H1 (cell line): ENCODE measurements around the gene DISC1. TPM values are rescaled to one million over a fixed set of nuclear protein-coding genes. Genes with fewer than 3 reads are reported as not detected.

Experiments
- BACH1 ChIP-seq: IDR thresholded peaks from 2 replicates; pipeline ENCODE4 v1.6.1; 2012; ENCODE audit warnings: low read length, improper control_type of control experiment
- CHD7 ChIP-seq: fragments of 300-600 bp; sonication (generic); IDR thresholded peaks from 2 replicates; pipeline ENCODE4 v1.7.1; 2012; ENCODE audit warnings: low read length, moderate library complexity, mild to moderate bottlenecking, inconsistent platforms; ENCODE audit not compliant: insufficient replicate concordance
- GTF2F1 ChIP-seq: IDR thresholded peaks from 2 replicates; pipeline ENCODE4 v1.6.1; 2012; ENCODE audit warnings: low read depth, low read length, improper control_type of control experiment, borderline replicate concordance
- HDAC2 ChIP-seq, 2 experiments: fragments of 300-600 bp in 1 of 2; sonication (generic) in 1 of 2; IDR thresholded peaks; 2 replicates each; pipeline ENCODE4 v1.6.1; 2011 to 2012; ENCODE audit warnings: low read depth in 2 of 2, low read length in 2 of 2, mild to moderate bottlenecking in 2 of 2, moderate library complexity in 2 of 2, borderline replicate concordance in 1 of 2, inconsistent platforms in 1 of 2
- JUND ChIP-seq: IDR thresholded peaks from 2 replicates; pipeline ENCODE4 v1.6.1; 2011; ENCODE audit warnings: mild to moderate bottlenecking, improper control_type of control experiment, low read length
- MAFK ChIP-seq: IDR thresholded peaks from 2 replicates; pipeline ENCODE4 v1.6.1; 2012; ENCODE audit warnings: low read depth, mild to moderate bottlenecking, improper control_type of control experiment, low read length
- PHF8 ChIP-seq: fragments of 200-600 bp; sonication (generic); conservative IDR thresholded peaks from 2 replicates; pipeline ENCODE4 v1.7.1; 2012; ENCODE audit warnings: low read depth, mild to moderate bottlenecking, inconsistent platforms, low read length, moderate library complexity
- SIN3A ChIP-seq, 2 experiments: IDR thresholded peaks in 1 of 2; conservative IDR thresholded peaks in 1 of 2; 2 replicates each; pipeline ENCODE4 v1.6.1; 2011 to 2012; ENCODE audit warnings: low read length in 2 of 2, improper control_type of control experiment in 1 of 2, low read depth in 1 of 2, mild to moderate bottlenecking in 1 of 2
- SIRT6 ChIP-seq: IDR thresholded peaks from one replicate; pipeline ENCODE4 v1.7.1; 2012; ENCODE audit warnings: low read length, inconsistent platforms
- SIX5 ChIP-seq: IDR thresholded peaks from 2 replicates; pipeline ENCODE4 v1.6.1; 2011; ENCODE audit warnings: mild to moderate bottlenecking, low read depth, low read length
- SUZ12 ChIP-seq: fragments of 200-600 bp; sonication (generic); IDR thresholded peaks from 2 replicates; pipeline ENCODE4 v1.6.1; 2012; ENCODE audit warnings: mild to moderate bottlenecking, inconsistent platforms, low read length, moderate library complexity, mixed read lengths
- polyA plus RNA-seq, 7 experiments: library from polyadenylated mRNA; depleted of rRNA in 3 of 7; stranded (reverse) in 5 of 7; unstranded in 2 of 7; fragments of >200 nt in 5 of 7; fragments of 200-250 nt in 2 of 7; gene quantifications; 1 replicate in 5 of 7; 2 replicates in 1 of 7; 4 replicates in 1 of 7; pipeline versions ENCODE4 v1.2.1 to v1.2.3, GENCODE V29; 2011 to 2013; ENCODE audit warnings: missing spikeins in 2 of 7, mixed read lengths in 2 of 7
- total RNA-seq: library from RNA; stranded (reverse); fragmentation: NEBNext Ultra II Directional; extraction: Animal tissue kit (Norgen Biotek cat#: 25700); gene quantifications from 2 replicates; pipeline ENCODE4 v1.2.1, GENCODE V29; 2021

The DISC1 gene
- total and polyA plus RNA-seq, 2 of the 8 experiments (the other 6 are each of a cell fraction or from before 2014, with no cell fraction given), result 1.1 to 3.5 TPM

- TF ChIP-seq CHD7 (no peak), PHF8 (no peak), BACH1 (no peak), MAFK (no peak), GTF2F1 (no peak), SIX5 (no peak), HDAC2 (IDR thresholded peaks at IDR 0.05; ENCODE audit: borderline replicate concordance in 1 of 2, low read depth in 2 of 2, low read length in 2 of 2) (no peak), SIN3A (conservative IDR thresholded peaks at IDR 0.05 in 1 of 2, IDR thresholded peaks at IDR 0.05 in 1 of 2; ENCODE audit: low read depth in 1 of 2, low read length in 2 of 2) (no peak), SUZ12 (no peak), SIRT6 (no peak), JUND (no peak)
Observed at GRCh38 chr1:231583376-231583775, 43.2 kb upstream of the DISC1 start (continued).
